ENCODE measurements around the gene ASTN2. TPM values are rescaled to one million over a fixed set of nuclear protein-coding genes. Genes with fewer than 3 reads are reported as not detected.

Gene ASTN2
- total RNA-seq, 4 donors from 2014 or later: 0.97 to 4.7 (median 3.0) TPM

- intact Hi-C loops (cut with DNase I; ENCODE audit: low total_unique reads): no loop called here
- 45 to 81% methylated on average over 3 of the region's 3 CpGs for WGBS, 2 donors
These were observed 195.9 kb downstream of the ASTN2 start for GRCh38 chr9:117218951-117219350.

GRCh38 chr9:117214416-117214815 lies 200.4 kb downstream of the ASTN2 start:
- intact Hi-C loops (cut with DNase I; ENCODE audit: low total_unique reads): no loop called here
- WGBS, 2 donors: 95 to 96% methylated on average over 23 of the region's 23 CpGs
- TF ChIP-seq POLR2A (IDR thresholded peaks at IDR 0.05) (no peak), CTCF (IDR thresholded peaks at IDR 0.05) (no peak)
- no peak overlapping the region for H3K4me3 ChIP-seq (ENCODE audit: low read depth, poor library complexity, severe bottlenecking)
- no peak for DNase-seq (ENCODE audit: low spot score in 2 of 2)

More at GRCh38 chr9:117218951-117219350, 195.9 kb downstream of the ASTN2 start:
- TF ChIP-seq POLR2A (IDR thresholded peaks at IDR 0.05): no peak
- no peak for TF ChIP-seq CTCF (IDR thresholded peaks at IDR 0.05)
- H3K4me3 ChIP-seq (ENCODE audit: low read depth, poor library complexity, severe bottlenecking): no peak overlapping the region
- DNase-seq (ENCODE audit: low spot score in 2 of 2): no peak

GRCh38 chr9:117211280-117211679 lies 203.6 kb downstream of the ASTN2 start:
- intact Hi-C loops (cut with DNase I; ENCODE audit: low total_unique reads): no loop called here
- TF ChIP-seq POLR2A (IDR thresholded peaks at IDR 0.05): no peak
- no peak for TF ChIP-seq CTCF (IDR thresholded peaks at IDR 0.05)
- WGBS, 2 donors: 34 to 45% methylated on average over 3 of the region's 3 CpGs

GRCh38 chr9:117205806-117206205 lies 209.1 kb downstream of the ASTN2 start:
- H3K4me3 ChIP-seq (ENCODE audit: low read depth, poor library complexity, severe bottlenecking): no peak overlapping the region
- intact Hi-C loops (cut with DNase I; ENCODE audit: low total_unique reads): no loop called here
- DNase-seq (ENCODE audit: low spot score in 2 of 2): no peak
- TF ChIP-seq CTCF (IDR thresholded peaks at IDR 0.05): no peak
- no peak for TF ChIP-seq POLR2A (IDR thresholded peaks at IDR 0.05)
- 72 to 73% methylated on average over 4 of the region's 4 CpGs for WGBS, 2 donors

More at GRCh38 chr9:117211280-117211679, 203.6 kb downstream of the ASTN2 start:
- DNase-seq (ENCODE audit: low spot score in 2 of 2): no peak
- H3K4me3 ChIP-seq (ENCODE audit: low read depth, poor library complexity, severe bottlenecking): no peak overlapping the region

GRCh38 chr9:117204971-117205370 lies 209.9 kb downstream of the ASTN2 start:
- 66 to 68% methylated on average over 1 of the region's 1 CpG for WGBS, 2 donors
- TF ChIP-seq CTCF (IDR thresholded peaks at IDR 0.05): no peak
- no peak for TF ChIP-seq POLR2A (IDR thresholded peaks at IDR 0.05)
- DNase-seq (ENCODE audit: low spot score in 2 of 2): no peak
- intact Hi-C loops (cut with DNase I; ENCODE audit: low total_unique reads): loop anchor here (5.0 kb wide), 1 partner anchor 1257 kb away; no protein-coding TSS in a partner anchor
- H3K4me3 ChIP-seq (ENCODE audit: low read depth, poor library complexity, severe bottlenecking): no peak overlapping the region

Measured in lower leg skin (tissue), 4 donors.